Measurements from ENCODE around the gene RBM28. TPM values are rescaled to one million over a fixed set of nuclear protein-coding genes. Genes with fewer than 3 reads are reported as not detected.

The RBM28 gene
- 28.8 and 37.2 TPM in 2 replicates for total RNA-seq (2014; rRNA removed; shearing (Covaris generic); ENCODE audit: low replicate concordance)

- H4K20me1 ChIP-seq (ENCODE audit: insufficient read depth, low read depth, low read length): peaks cover 12% of the 10 kb centered on the region; the same call in 1 of the 2 replicates
- peak within 1 kb of the TSS; percentile 98; the same call in 1 of the 2 replicates for H2AFZ ChIP-seq (ENCODE audit: low read length)
- H3K9ac ChIP-seq (ENCODE audit: low read length): peak within 1 kb of the TSS; percentile 79
- peaks cover 18% of the 10 kb centered on the region for H3K36me3 ChIP-seq (ENCODE audit: insufficient read depth, low read length)
- peaks cover 24% of the 10 kb centered on the region for H3K4me1 ChIP-seq (ENCODE audit: low read length)
- H3K27me3 ChIP-seq (ENCODE audit: low read length): no peaks in the 10 kb centered on the region
- H3K4me2 ChIP-seq (ENCODE audit: low read depth, low read length, poor library complexity, severe bottlenecking): peak within 1 kb of the TSS; percentile 87
- no peaks in the 10 kb centered on the region for H3K9me2 ChIP-seq (replicated peaks; ENCODE audit: insufficient read depth, low read length)
- peak within 1 kb of the TSS; percentile 66 for H3K27ac ChIP-seq (ENCODE audit: low read length)
- DNase-seq: peak; percentile 97
- no peaks in the 10 kb centered on the region for H3K9me3 ChIP-seq (ENCODE audit: low read length)
- peaks cover 48% of the 10 kb centered on the region for H3K79me2 ChIP-seq (ENCODE audit: low read length)
- peak within 1 kb of the TSS; percentile 89 for H3K4me3 ChIP-seq (ENCODE audit: low read length)
Observed at GRCh38 chr7:128343554-128344430, at the start of gene RBM28. TSS of gene RBM28 (minus strand) at chr7:128343908. CDS start at chr7:128343793, 115 bp downstream.

GRCh38 chr7:128392446-128393327, 49.0 kb upstream of the RBM28 start:
- H2AFZ ChIP-seq (ENCODE audit: low read length): no peak overlapping the region
- H3K4me1 ChIP-seq (ENCODE audit: low read length): peaks cover 70% of the 10 kb centered on the region
- no peaks in the 10 kb centered on the region for H3K27me3 ChIP-seq (ENCODE audit: low read length)
- H3K4me2 ChIP-seq (ENCODE audit: low read depth, low read length, poor library complexity, severe bottlenecking): no peak overlapping the region
- H3K4me3 ChIP-seq (ENCODE audit: low read length): no peak overlapping the region
- H3K9me3 ChIP-seq (ENCODE audit: low read length): no peaks in the 10 kb centered on the region
- no peaks in the 10 kb centered on the region for H3K9me2 ChIP-seq (replicated peaks; ENCODE audit: insufficient read depth, low read length)
- peaks cover 17% of the 10 kb centered on the region; the same call in 1 of the 2 replicates for H3K36me3 ChIP-seq (ENCODE audit: insufficient read depth, low read length)
- no peak overlapping the region for H3K9ac ChIP-seq (ENCODE audit: low read length)
- no peak overlapping the region for H3K27ac ChIP-seq (ENCODE audit: low read length)
- H4K20me1 ChIP-seq (ENCODE audit: insufficient read depth, low read depth, low read length): peaks cover 12% of the 10 kb centered on the region; the same call in 1 of the 2 replicates
- no peak for DNase-seq
- H3K79me2 ChIP-seq (ENCODE audit: low read length): no peaks in the 10 kb centered on the region

GRCh38 chr7:128391805-128392204, 48.1 kb upstream of the RBM28 start:
- no peaks in the 10 kb centered on the region for H3K27me3 ChIP-seq (ENCODE audit: low read length)
- DNase-seq: no peak
- H4K20me1 ChIP-seq (ENCODE audit: insufficient read depth, low read depth, low read length): peaks cover 11% of the 10 kb centered on the region; the same call in 1 of the 2 replicates

GRCh38 chr7:128390871-128391565, 47.3 kb upstream of the RBM28 start:
- Histone ChIP-seq H3K27ac (ENCODE audit: low read length) (peak overlapping the region; percentile 82; the same call in 1 of the 2 replicates), H3K4me3 (ENCODE audit: low read length) (no peak overlapping the region), H3K9me2 (replicated peaks; ENCODE audit: insufficient read depth, low read length) (no peaks in the 10 kb centered on the region), H3K9me3 (ENCODE audit: low read length) (no peaks in the 10 kb centered on the region), H4K20me1 (ENCODE audit: insufficient read depth, low read depth, low read length) (peaks cover 7% of the 10 kb centered on the region; the same call in 1 of the 2 replicates), H3K79me2 (ENCODE audit: low read length) (no peaks in the 10 kb centered on the region), H3K4me1 (ENCODE audit: low read length) (peaks cover 60% of the 10 kb centered on the region), H3K9ac (ENCODE audit: low read length) (no peak overlapping the region), H2AFZ (ENCODE audit: low read length) (no peak overlapping the region), H3K36me3 (ENCODE audit: insufficient read depth, low read length) (peaks cover 3% of the 10 kb centered on the region; the same call in 1 of the 2 replicates), H3K4me2 (ENCODE audit: low read depth, low read length, poor library complexity, severe bottlenecking) (peak overlapping the region; percentile 67), H3K27me3 (ENCODE audit: low read length) (no peaks in the 10 kb centered on the region)
- DNase-seq: no peak

More at GRCh38 chr7:128391805-128392204, 48.1 kb upstream of the RBM28 start:
- no peak overlapping the region for H3K27ac ChIP-seq (ENCODE audit: low read length)
- no peak overlapping the region for H3K4me3 ChIP-seq (ENCODE audit: low read length)
- H3K4me2 ChIP-seq (ENCODE audit: low read depth, low read length, poor library complexity, severe bottlenecking): no peak overlapping the region
- H3K9me3 ChIP-seq (ENCODE audit: low read length): no peaks in the 10 kb centered on the region
- no peaks in the 10 kb centered on the region for H3K79me2 ChIP-seq (ENCODE audit: low read length)
- no peak overlapping the region for H3K9ac ChIP-seq (ENCODE audit: low read length)
- H2AFZ ChIP-seq (ENCODE audit: low read length): no peak overlapping the region
- H3K4me1 ChIP-seq (ENCODE audit: low read length): peaks cover 68% of the 10 kb centered on the region
- no peaks in the 10 kb centered on the region for H3K9me2 ChIP-seq (replicated peaks; ENCODE audit: insufficient read depth, low read length)
- H3K36me3 ChIP-seq (ENCODE audit: insufficient read depth, low read length): peaks cover 9% of the 10 kb centered on the region; the same call in 1 of the 2 replicates

- Histone ChIP-seq H3K27ac (ENCODE audit: low read length) (peak overlapping the region; percentile 82), H3K27me3 (ENCODE audit: low read length) (no peaks in the 10 kb centered on the region), H3K4me3 (ENCODE audit: low read length) (peak overlapping the region; percentile 40), H3K4me1 (ENCODE audit: low read length) (peaks cover 52% of the 10 kb centered on the region), H3K9me3 (ENCODE audit: low read length) (no peaks in the 10 kb centered on the region), H3K36me3 (ENCODE audit: insufficient read depth, low read length) (no peaks in the 10 kb centered on the region; the same call in 1 of the 2 replicates), H3K9ac (ENCODE audit: low read length) (peak overlapping the region; percentile 48; the same call in 1 of the 2 replicates), H3K79me2 (ENCODE audit: low read length) (no peaks in the 10 kb centered on the region), H3K9me2 (replicated peaks; ENCODE audit: insufficient read depth, low read length) (no peaks in the 10 kb centered on the region), H4K20me1 (ENCODE audit: insufficient read depth, low read depth, low read length) (0 out of 2 replicates have a peak, but pooled peaks cover 2% of the 10 kb centered on the region), H3K4me2 (ENCODE audit: low read depth, low read length, poor library complexity, severe bottlenecking) (peak overlapping the region; percentile 67), H2AFZ (ENCODE audit: low read length) (no peak overlapping the region)
- DNase-seq: peak; percentile 76
Observed at GRCh38 chr7:128389618-128390329, 46.1 kb upstream of the RBM28 start.

- Histone ChIP-seq H3K4me3 (ENCODE audit: low read length) (peak overlapping the region; percentile 40; the same call in 1 of the 2 replicates), H3K9ac (ENCODE audit: low read length) (peak overlapping the region; percentile 48), H2AFZ (ENCODE audit: low read length) (no peak overlapping the region), H3K4me2 (ENCODE audit: low read depth, low read length, poor library complexity, severe bottlenecking) (peak overlapping the region; percentile 67), H3K9me3 (ENCODE audit: low read length) (no peaks in the 10 kb centered on the region), H3K4me1 (ENCODE audit: low read length) (peaks cover 52% of the 10 kb centered on the region), H4K20me1 (ENCODE audit: insufficient read depth, low read depth, low read length) (0 out of 2 replicates have a peak, but pooled peaks cover 2% of the 10 kb centered on the region), H3K36me3 (ENCODE audit: insufficient read depth, low read length) (no peaks in the 10 kb centered on the region; the same call in 1 of the 2 replicates), H3K27me3 (ENCODE audit: low read length) (no peaks in the 10 kb centered on the region), H3K27ac (ENCODE audit: low read length) (peak overlapping the region; percentile 82), H3K79me2 (ENCODE audit: low read length) (no peaks in the 10 kb centered on the region), H3K9me2 (replicated peaks; ENCODE audit: insufficient read depth, low read length) (no peaks in the 10 kb centered on the region)
- DNase-seq: no peak
Observed at GRCh38 chr7:128389085-128389617, 45.4 kb upstream of the RBM28 start.

GRCh38 chr7:128388145-128388485, 44.4 kb upstream of the RBM28 start:
- H3K4me1 ChIP-seq (ENCODE audit: low read length): peaks cover 52% of the 10 kb centered on the region
- no peaks in the 10 kb centered on the region; the same call in 1 of the 2 replicates for H3K36me3 ChIP-seq (ENCODE audit: insufficient read depth, low read length)
- no peaks in the 10 kb centered on the region for H3K9me3 ChIP-seq (ENCODE audit: low read length)
- H4K20me1 ChIP-seq (ENCODE audit: insufficient read depth, low read depth, low read length): 0 out of 2 replicates have a peak, but pooled peaks cover 2% of the 10 kb centered on the region
- DNase-seq: no peak
- no peaks in the 10 kb centered on the region for H3K79me2 ChIP-seq (ENCODE audit: low read length)
- H2AFZ ChIP-seq (ENCODE audit: low read length): no peak overlapping the region
- peak overlapping the region; percentile 21; the same call in 1 of the 2 replicates for H3K9ac ChIP-seq (ENCODE audit: low read length)
- H3K9me2 ChIP-seq (replicated peaks; ENCODE audit: insufficient read depth, low read length): no peaks in the 10 kb centered on the region
- H3K4me3 ChIP-seq (ENCODE audit: low read length): no peak overlapping the region
- H3K27ac ChIP-seq (ENCODE audit: low read length): no peak overlapping the region; the same call in 1 of the 2 replicates
- H3K4me2 ChIP-seq (ENCODE audit: low read depth, low read length, poor library complexity, severe bottlenecking): peak overlapping the region; percentile 67
- H3K27me3 ChIP-seq (ENCODE audit: low read length): no peaks in the 10 kb centered on the region
